Fibroblast of mammary gland (primary cell): ENCODE data around the gene MGAT5.

Source experiments
- DNase-seq: peaks from one replicate; pipeline ENCODE4 v3.0.0-alpha.2; 2010; ENCODE audit warnings: low read depth
- H3K4me3 ChIP-seq: 2 replicates; pipeline ENCODE4 v1.5.1; 2011; ENCODE audit warnings: low read depth, mild to moderate bottlenecking, low read length, moderate library complexity; ENCODE audit not compliant: control insufficient read depth
- TF ChIP-seq, protein P1 (sequence below): conservative IDR thresholded peaks from 2 replicates; pipeline ENCODE4 v1.5.1; 2011; ENCODE audit warnings: low read depth, low read length, inconsistent platforms; ENCODE audit not compliant: control insufficient read depth, insufficient read depth

The MGAT5 gene

GRCh38 chr2:134397146-134397896 is 143.4 kb downstream of the MGAT5 start:
- no peak overlapping the region for H3K4me3 ChIP-seq
- DNase-seq: no peak
- TF ChIP-seq, protein P1, sequence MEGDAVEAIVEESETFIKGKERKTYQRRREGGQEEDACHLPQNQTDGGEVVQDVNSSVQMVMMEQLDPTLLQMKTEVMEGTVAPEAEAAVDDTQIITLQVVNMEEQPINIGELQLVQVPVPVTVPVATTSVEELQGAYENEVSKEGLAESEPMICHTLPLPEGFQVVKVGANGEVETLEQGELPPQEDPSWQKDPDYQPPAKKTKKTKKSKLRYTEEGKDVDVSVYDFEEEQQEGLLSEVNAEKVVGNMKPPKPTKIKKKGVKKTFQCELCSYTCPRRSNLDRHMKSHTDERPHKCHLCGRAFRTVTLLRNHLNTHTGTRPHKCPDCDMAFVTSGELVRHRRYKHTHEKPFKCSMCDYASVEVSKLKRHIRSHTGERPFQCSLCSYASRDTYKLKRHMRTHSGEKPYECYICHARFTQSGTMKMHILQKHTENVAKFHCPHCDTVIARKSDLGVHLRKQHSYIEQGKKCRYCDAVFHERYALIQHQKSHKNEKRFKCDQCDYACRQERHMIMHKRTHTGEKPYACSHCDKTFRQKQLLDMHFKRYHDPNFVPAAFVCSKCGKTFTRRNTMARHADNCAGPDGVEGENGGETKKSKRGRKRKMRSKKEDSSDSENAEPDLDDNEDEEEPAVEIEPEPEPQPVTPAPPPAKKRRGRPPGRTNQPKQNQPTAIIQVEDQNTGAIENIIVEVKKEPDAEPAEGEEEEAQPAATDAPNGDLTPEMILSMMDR: no peak

DNA sequence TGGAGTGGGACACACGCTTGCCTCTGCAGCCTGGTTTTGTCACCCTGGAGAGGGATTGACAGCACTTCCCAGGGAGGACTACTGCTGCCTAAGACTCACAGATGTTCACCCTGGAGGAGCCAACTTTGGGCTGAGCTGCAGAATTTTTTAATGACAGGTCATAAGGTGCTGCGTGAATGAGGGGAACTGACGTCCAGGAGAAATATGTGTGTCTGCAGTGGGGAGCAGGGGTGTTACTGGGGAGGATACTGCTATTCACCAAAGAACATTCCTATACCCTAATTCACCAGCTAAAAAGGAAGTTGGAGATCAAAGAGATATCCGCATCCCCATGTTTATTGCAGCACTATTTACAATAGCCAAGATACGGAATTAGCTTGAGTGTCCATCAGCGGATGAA is 144.4 kb downstream of the MGAT5 start:
- TF ChIP-seq, protein P1: no peak
- peak; percentile 82 for DNase-seq
- H3K4me3 ChIP-seq: no peak overlapping the region

- DNase-seq: peak; percentile 31
- no peak overlapping the region for H3K4me3 ChIP-seq
- TF ChIP-seq, protein P1: no peak
These were observed 145.2 kb downstream of the MGAT5 start for GRCh38 chr2:134399096-134399495.

DNA sequence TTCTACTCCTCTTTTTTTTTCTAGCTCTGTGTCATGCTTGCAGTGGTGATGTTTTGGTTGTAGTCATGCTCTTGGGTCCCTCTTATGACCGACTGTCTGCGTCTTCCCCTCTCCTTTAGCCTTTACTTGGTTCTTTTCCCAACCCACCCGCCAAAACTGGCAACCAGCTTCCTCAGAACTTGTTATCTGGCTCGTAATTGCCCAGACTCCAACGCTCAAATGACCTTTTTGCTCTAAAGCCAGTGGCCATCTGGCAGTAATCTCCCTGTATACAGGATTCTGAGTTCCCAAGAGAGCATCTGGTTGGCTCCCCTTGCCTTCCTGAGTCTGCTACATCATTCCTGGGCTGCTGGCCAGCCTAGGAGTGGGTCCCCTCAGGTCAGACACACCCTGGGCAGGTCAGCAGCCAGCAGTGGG is 147.2 kb downstream of the MGAT5 start:
- peak; percentile 85 for DNase-seq
- H3K4me3 ChIP-seq: no peak overlapping the region
- TF ChIP-seq, protein P1: no peak

GRCh38 chr2:134401789-134402188 is 147.9 kb downstream of the MGAT5 start:
- H3K4me3 ChIP-seq: no peak overlapping the region
- TF ChIP-seq, protein P1: no peak
- peak; percentile 68 for DNase-seq

GRCh38 chr2:134402410-134402809 is 148.5 kb downstream of the MGAT5 start:
- DNase-seq: peak; percentile 97
- TF ChIP-seq, protein P1: no peak
- no peak overlapping the region for H3K4me3 ChIP-seq
